Right atrium auricular region (tissue), 2 donors: ENCODE measurements around the gene PCAT6. TPM values are rescaled to one million over a fixed set of nuclear protein-coding genes. Genes with fewer than 3 reads are reported as not detected.

Experiments used
- DNase-seq: peaks from one replicate; pipeline ENCODE4 v3.0.0-alpha.2; 2019; ENCODE audit warnings: low spot score
- H3K27ac ChIP-seq, 2 donors: fragments of 200-600 bp; sonication (generic); 1 replicate in 1 of 2; 2 replicates in 1 of 2; pipeline ENCODE4 v1.5.1; 2016 to 2019
- H3K27me3 ChIP-seq, 2 donors: fragments of 200-600 bp; sonication (generic); one replicate each; pipeline versions ENCODE4 v1.5.1 to v1.6.0; 2017 to 2019
- H3K36me3 ChIP-seq: fragments of 200-600 bp; sonication (generic); one replicate; pipeline ENCODE4 v1.5.1; 2016
- H3K4me1 ChIP-seq, 2 donors: fragments of 200-600 bp; sonication (generic); one replicate each; pipeline versions ENCODE4 v1.5.1 to v1.6.0; 2017 to 2019
- H3K4me3 ChIP-seq, 2 donors: fragments of 200-600 bp; sonication (generic); 1 replicate in 1 of 2; 2 replicates in 1 of 2; pipeline ENCODE4 v1.5.1; 2017 to 2019; ENCODE audit warnings: mild to moderate bottlenecking in 1 of 2, moderate library complexity in 1 of 2
- H3K9me3 ChIP-seq, 2 donors: fragments of 200-600 bp; sonication (generic); one replicate each; pipeline ENCODE4 v1.5.1; 2019
- CTCF ChIP-seq, 2 donors: fragments of 200-600 bp; sonication (generic); IDR thresholded peaks; one replicate each; pipeline ENCODE4 v1.5.1; 2019; ENCODE audit warnings: antibody characterized with exemption in 2 of 2
- total RNA-seq, 2 donors: library from RNA; depleted of rRNA; stranded (reverse); fragments of >200 nt; gene quantifications; one replicate each; pipeline ENCODE4 v1.1.0, GENCODE V29; 2016

PCAT6 gene
- total RNA-seq, 2 donors from 2014 or later, result not detected

DNA sequence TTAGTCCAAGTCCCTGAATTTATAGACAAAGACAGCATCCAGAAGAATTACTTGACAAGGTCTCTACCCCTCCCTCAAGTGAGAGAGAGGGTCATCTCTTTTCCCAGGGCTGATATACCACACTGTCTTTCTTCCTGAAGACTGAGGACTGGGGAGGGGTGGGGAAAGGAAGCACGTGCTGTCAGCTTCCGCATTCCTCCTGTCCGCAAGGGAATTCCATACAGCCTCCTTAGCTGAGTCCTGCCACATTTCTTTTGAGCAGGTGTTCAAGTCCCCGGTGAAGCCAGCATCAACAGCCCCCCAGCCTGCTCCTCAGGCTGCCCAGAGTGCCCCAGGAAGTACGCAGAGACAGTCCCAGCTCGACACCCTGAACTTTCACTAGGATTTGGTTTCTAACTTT lies 34.2 kb downstream of the PCAT6 start:
- Histone ChIP-seq H3K36me3 (no peaks in the 10 kb centered on the region), H3K27ac (no peak overlapping the region), H3K4me1 (no peaks in the 10 kb centered on the region), H3K27me3 (no peaks in the 10 kb centered on the region), H3K9me3 (no peaks in the 10 kb centered on the region), H3K4me3 (no peak overlapping the region)
- no peak for TF ChIP-seq CTCF (IDR thresholded peaks at IDR 0.05)
- DNase-seq, result no peak

DNA sequence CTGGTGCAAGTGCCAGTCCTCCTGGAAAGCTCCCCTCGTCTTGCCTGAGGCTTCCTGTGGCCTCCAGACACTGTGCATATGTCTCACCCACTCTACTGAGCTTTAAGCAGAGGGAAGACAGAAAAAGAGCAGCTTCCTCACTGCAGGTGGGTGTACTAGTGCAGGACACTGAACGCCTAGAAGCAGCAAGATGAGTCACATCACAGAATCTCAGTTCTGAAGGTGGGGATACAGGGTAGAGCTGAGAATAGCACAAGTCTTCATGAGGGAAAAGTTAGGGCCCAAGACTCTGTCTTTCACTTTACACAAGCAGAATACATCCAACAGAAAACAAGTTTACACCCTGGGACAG lies 37.4 kb downstream of the PCAT6 start:
- no peaks in the 10 kb centered on the region for H3K36me3 ChIP-seq
- no peak overlapping the region for H3K4me3 ChIP-seq
- H3K4me1 ChIP-seq, result no peaks in the 10 kb centered on the region
- no peak for TF ChIP-seq CTCF (IDR thresholded peaks at IDR 0.05)
- H3K27me3 ChIP-seq, result no peaks in the 10 kb centered on the region
- no peak for DNase-seq
- H3K27ac ChIP-seq, result no peak overlapping the region
- H3K9me3 ChIP-seq, result no peaks in the 10 kb centered on the region

DNA sequence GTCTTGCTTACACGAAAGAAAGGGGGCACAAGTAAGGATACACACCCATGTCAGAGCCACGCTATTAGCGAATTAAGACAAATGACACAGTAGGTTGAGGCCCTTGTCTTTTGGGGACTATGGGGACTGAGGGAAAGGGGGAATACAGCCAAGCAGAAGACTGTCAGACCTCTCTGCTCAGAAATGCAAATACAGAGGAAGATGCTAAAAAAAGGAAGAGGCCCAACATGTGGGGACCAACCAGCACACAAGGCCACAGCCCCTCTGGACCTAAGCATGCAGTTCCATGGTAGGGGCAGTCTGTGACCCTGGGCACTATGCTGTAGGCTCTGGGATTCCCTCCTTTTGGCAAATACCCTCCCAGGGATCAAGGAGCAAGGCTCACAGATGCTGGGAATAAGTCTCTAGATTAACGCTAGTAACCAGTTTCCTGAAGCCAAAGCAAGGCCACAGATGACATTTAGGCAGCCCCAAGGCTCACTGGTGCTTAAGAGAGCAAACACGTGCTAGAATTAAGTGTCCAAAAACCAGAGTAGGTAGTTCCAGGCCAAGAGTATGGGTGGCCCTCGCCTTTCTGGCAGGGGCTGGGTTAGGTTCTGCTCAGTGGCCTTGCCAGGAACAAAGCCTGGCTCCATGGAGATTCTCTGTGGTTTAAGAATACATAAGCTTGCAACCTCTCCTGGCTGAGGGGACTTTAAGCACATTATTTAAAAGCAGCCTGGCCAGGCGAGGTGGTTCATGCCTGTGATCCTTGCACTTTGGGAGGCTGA lies 40.0 kb downstream of the PCAT6 start:
- Histone ChIP-seq H3K4me1 (no peaks in the 10 kb centered on the region), H3K27ac (no peak overlapping the region), H3K36me3 (no peaks in the 10 kb centered on the region), H3K27me3 (no peaks in the 10 kb centered on the region), H3K4me3 (no peak overlapping the region), H3K9me3 (no peaks in the 10 kb centered on the region)
- no peak for DNase-seq
- no peak for TF ChIP-seq CTCF (IDR thresholded peaks at IDR 0.05)

DNA sequence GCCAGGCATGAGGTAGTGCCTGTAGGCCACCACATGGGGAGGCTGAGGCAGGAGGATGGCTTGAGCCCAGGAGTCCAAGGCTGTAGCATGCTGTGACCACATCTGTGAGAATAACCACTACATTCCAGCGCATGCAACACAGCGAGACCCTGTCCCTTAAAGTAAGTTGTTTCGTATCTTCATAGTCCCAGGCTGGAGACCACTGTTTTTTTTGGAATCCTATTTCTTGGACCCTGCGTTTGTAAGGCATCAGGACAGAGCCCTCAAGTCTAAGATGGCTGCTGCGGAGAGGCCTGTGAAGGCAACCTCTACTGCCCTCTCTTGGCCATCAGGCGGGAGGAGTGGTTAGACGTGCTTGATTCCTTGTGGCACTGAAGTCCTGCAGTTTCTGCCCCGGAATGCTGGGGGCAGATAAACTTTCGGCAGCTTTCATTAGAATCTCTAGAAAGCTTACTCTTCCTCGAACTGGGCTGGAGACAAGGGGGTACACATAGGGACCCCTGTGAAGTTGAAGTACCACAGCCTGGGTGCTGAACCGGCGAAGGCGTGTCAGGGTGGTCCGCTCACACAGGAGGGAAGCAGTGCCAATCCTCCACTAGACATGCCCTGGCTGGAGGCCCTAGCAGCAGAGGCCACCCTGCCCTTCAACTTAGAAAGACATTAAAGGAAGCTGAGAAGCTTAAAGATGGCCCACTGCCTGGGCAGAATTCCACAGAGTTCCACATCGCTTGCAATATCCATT lies 41.6 kb downstream of the PCAT6 start:
- no peaks in the 10 kb centered on the region for H3K4me1 ChIP-seq
- no peaks in the 10 kb centered on the region for H3K27me3 ChIP-seq
- H3K9me3 ChIP-seq, result no peaks in the 10 kb centered on the region
- H3K27ac ChIP-seq, result no peak overlapping the region
- no peak for TF ChIP-seq CTCF (IDR thresholded peaks at IDR 0.05)
- no peaks in the 10 kb centered on the region for H3K36me3 ChIP-seq
- H3K4me3 ChIP-seq, result no peak overlapping the region
- no peak for DNase-seq

- no peaks in the 10 kb centered on the region for H3K4me1 ChIP-seq
- DNase-seq, result no peak
- no peaks in the 10 kb centered on the region for H3K36me3 ChIP-seq
- no peaks in the 10 kb centered on the region for H3K9me3 ChIP-seq
- no peaks in the 10 kb centered on the region for H3K27me3 ChIP-seq
- no peak overlapping the region for H3K27ac ChIP-seq
- H3K4me3 ChIP-seq, result no peak overlapping the region
- TF ChIP-seq CTCF (IDR thresholded peaks at IDR 0.05), result no peak
Observed at GRCh38 chr1:202854787-202855186, 44.0 kb downstream of the PCAT6 start.
